ENCODE measurements around the gene TMBIM1. TPM values are rescaled to one million over a fixed set of nuclear protein-coding genes. Genes with fewer than 3 reads are reported as not detected.

Gene TMBIM1
- total and polyA plus RNA-seq, 12 donors: 25.7 to 293 (median 198) TPM

GRCh38 chr2:218226903-218227302 lies 65.4 kb downstream of the TMBIM1 start:
- intact Hi-C loops (cut with DNase I): no loop called here
- no peaks in the 10 kb centered on the region for H3K27me3 ChIP-seq
- H3K27ac ChIP-seq: no peak overlapping the region
- H3K9me3 ChIP-seq (replicated peaks in 1 of 3): no peaks in the 10 kb centered on the region
- no peak for TF ChIP-seq POLR2A (IDR thresholded peaks at IDR 0.05)
- TF ChIP-seq, protein P1, sequence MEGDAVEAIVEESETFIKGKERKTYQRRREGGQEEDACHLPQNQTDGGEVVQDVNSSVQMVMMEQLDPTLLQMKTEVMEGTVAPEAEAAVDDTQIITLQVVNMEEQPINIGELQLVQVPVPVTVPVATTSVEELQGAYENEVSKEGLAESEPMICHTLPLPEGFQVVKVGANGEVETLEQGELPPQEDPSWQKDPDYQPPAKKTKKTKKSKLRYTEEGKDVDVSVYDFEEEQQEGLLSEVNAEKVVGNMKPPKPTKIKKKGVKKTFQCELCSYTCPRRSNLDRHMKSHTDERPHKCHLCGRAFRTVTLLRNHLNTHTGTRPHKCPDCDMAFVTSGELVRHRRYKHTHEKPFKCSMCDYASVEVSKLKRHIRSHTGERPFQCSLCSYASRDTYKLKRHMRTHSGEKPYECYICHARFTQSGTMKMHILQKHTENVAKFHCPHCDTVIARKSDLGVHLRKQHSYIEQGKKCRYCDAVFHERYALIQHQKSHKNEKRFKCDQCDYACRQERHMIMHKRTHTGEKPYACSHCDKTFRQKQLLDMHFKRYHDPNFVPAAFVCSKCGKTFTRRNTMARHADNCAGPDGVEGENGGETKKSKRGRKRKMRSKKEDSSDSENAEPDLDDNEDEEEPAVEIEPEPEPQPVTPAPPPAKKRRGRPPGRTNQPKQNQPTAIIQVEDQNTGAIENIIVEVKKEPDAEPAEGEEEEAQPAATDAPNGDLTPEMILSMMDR (IDR thresholded peaks at IDR 0.05): no peak
- no peak overlapping the region for H3K4me3 ChIP-seq
- H3K4me1 ChIP-seq (replicated peaks in 1 of 2): peaks cover 20 to 57% of the 10 kb centered on the region in 2 donors
- H3K36me3 ChIP-seq (replicated peaks in 1 of 2): peaks cover 0 to 54% of the 10 kb centered on the region in 2 donors
- no peak for DNase-seq
- WGBS, 4 donors: 82 to 94% (median 90%) methylated on average over 3 of the region's 3 CpGs

Small RNA genes lying within 50 kb of the gene (microRNA-seq; reads per million reads assigned to microRNA genes)
- gene MIR6513: 3.8 to 10.3 (median 8.5) reads per million in 3 donors
- 0.45 to 2.7 (median 2.6) reads per million in 3 donors for gene MIR6810

Small RNA genes lying within 50 kb of the gene (small RNA-seq; reads per million reads assigned to genes)
- 0 reads per million in 2 donors for gene MIR6810

Other genes with a start within 250 kb of the TMBIM1 start
- 1 to 10 TPM in 1 of 9 donors, under 1 TPM in 5, not detected in 3; 0.11 to 1.9 (median 0.36) TPM for gene RUFY4, start 223.2 kb downstream of the TMBIM1 start, total RNA-seq
- gene RUFY4, start 223.2 kb downstream of the TMBIM1 start, polyA plus RNA-seq: under 1 TPM; 0.09 to 0.98 (median 0.97) TPM
- gene CXCR2, start 166.5 kb downstream of the TMBIM1 start, total RNA-seq: 1 to 10 TPM in 1 of 9 donors, under 1 TPM in 5, not detected in 3; 0.13 to 2.2 (median 0.49) TPM
- under 1 TPM; 0.10 to 0.64 (median 0.38) TPM for gene CXCR2, start 166.5 kb downstream of the TMBIM1 start, polyA plus RNA-seq
- gene CXCR1, start 125.5 kb downstream of the TMBIM1 start, total RNA-seq: under 1 TPM in 6 of 9 donors, not detected in 3; 0.07 to 0.68 (median 0.15) TPM
- under 1 TPM; 0.07 to 0.24 (median 0.20) TPM for gene CXCR1, start 125.5 kb downstream of the TMBIM1 start, polyA plus RNA-seq
- gene ARPC2, start 75.3 kb downstream of the TMBIM1 start, total RNA-seq: 100 to 1,000 TPM; 122 to 254 (median 188) TPM
- 100 to 1,000 TPM in 2 of 3 donors, 10 to 100 TPM in 1; 93.5 to 284 (median 118) TPM for gene ARPC2, start 75.3 kb downstream of the TMBIM1 start, polyA plus RNA-seq
- gene GPBAR1, start 31.5 kb downstream of the TMBIM1 start, total RNA-seq: 10 to 100 TPM in 1 of 9 donors, 1 to 10 TPM in 7, under 1 TPM in 1; 0.22 to 15.3 (median 2.9) TPM
- gene GPBAR1, start 31.5 kb downstream of the TMBIM1 start, polyA plus RNA-seq: 1 to 10 TPM in 2 of 3 donors, under 1 TPM in 1; 0.11 to 4.0 (median 2.1) TPM
- 100 to 1,000 TPM in 6 of 9 donors, 10 to 100 TPM in 3; 84.9 to 314 (median 116) TPM for gene AAMP, start 22.4 kb downstream of the TMBIM1 start, total RNA-seq
- gene AAMP, start 22.4 kb downstream of the TMBIM1 start, polyA plus RNA-seq: 100 to 1,000 TPM in 1 of 3 donors, 10 to 100 TPM in 2; 54.8 to 129 (median 89.0) TPM
- 100 to 1,000 TPM in 3 of 9 donors, 10 to 100 TPM in 6; 48.8 to 118 (median 80.7) TPM for gene PNKD, start 22.0 kb downstream of the TMBIM1 start, total RNA-seq
- 100 to 1,000 TPM in 2 of 3 donors, 10 to 100 TPM in 1; 56.9 to 181 (median 139) TPM for gene PNKD, start 22.0 kb downstream of the TMBIM1 start, polyA plus RNA-seq
- gene CATIP, start 64.4 kb upstream of the TMBIM1 start, total RNA-seq: 1 to 10 TPM in 1 of 9 donors, under 1 TPM in 4, not detected in 4; 0.46 to 3.2 (median 0.50) TPM
- 1 to 10 TPM in 1 of 3 donors, under 1 TPM in 2; 0.11 to 2.4 (median 0.27) TPM for gene CATIP, start 64.4 kb upstream of the TMBIM1 start, polyA plus RNA-seq
- 10 to 100 TPM in 7 of 9 donors, 1 to 10 TPM in 2; 1.1 to 83.6 (median 30.0) TPM for gene SLC11A1, start 89.8 kb upstream of the TMBIM1 start, total RNA-seq
- 10 to 100 TPM in 2 of 3 donors, 1 to 10 TPM in 1; 6.3 to 89.9 (median 31.8) TPM for gene SLC11A1, start 89.8 kb upstream of the TMBIM1 start, polyA plus RNA-seq
- 100 to 1,000 TPM in 6 of 9 donors, 10 to 100 TPM in 3; 53.1 to 161 (median 118) TPM for gene CTDSP1, start 107.4 kb upstream of the TMBIM1 start, total RNA-seq
- 100 to 1,000 TPM in 1 of 3 donors, 10 to 100 TPM in 2; 34.0 to 119 (median 98.9) TPM for gene CTDSP1, start 107.4 kb upstream of the TMBIM1 start, polyA plus RNA-seq
- 1 to 10 TPM in 1 of 9 donors, under 1 TPM in 2, not detected in 6; 0.47 to 4.5 (median 0.53) TPM for gene VIL1, start 126.6 kb upstream of the TMBIM1 start, total RNA-seq
- under 1 TPM; 0.09 to 0.40 (median 0.10) TPM for gene VIL1, start 126.6 kb upstream of the TMBIM1 start, polyA plus RNA-seq